HG03196 (cell line): Measurements from ENCODE around the gene MFF.
A peak's percentile ranks its signal among the peaks of the same experiment; 100 is the strongest.

Source experiments
- ATAC-seq: cut with Tn5 transposase; IDR thresholded peaks from one replicate; pipeline ENCODE4 v1.9.1; 2021; ENCODE audit not compliant: unreplicated experiment

MFF gene

GRCh38 chr2:227404585-227405271 is 79.7 kb downstream of the MFF start:
- ATAC-seq: no peak

GRCh38 chr2:227406177-227407031 is 81.4 kb downstream of the MFF start:
- peak; percentile 43 for ATAC-seq
